Upper lobe of left lung (tissue), 6 donors: ENCODE results near the gene CLEC4A. TPM values are rescaled to one million over a fixed set of nuclear protein-coding genes. Genes with fewer than 3 reads are reported as not detected.
"Not testable (repeated sequence)": the region's sequence is repeated elsewhere in the genome, so short reads cannot be mapped to it uniquely, and the experiment has no call there.

Experiments
- ATAC-seq, 2 donors: fragments of 200-7000 bp; cut with Tn5 transposase; one replicate each; pipeline ENCODE4 v1.9.1; 2022; ENCODE audit warnings: mild to moderate bottlenecking in 2 of 2, moderate library complexity in 2 of 2; ENCODE audit not compliant: low FRiP score in 2 of 2
- DNase-seq, 2 donors: peaks; one replicate each; pipeline ENCODE4 v3.0.0-alpha.2; 2019 to 2020
- H3K27ac ChIP-seq, 4 donors: fragments of 200-600 bp; sonication (generic); one replicate each; pipeline ENCODE4 v1.5.1; 2016 to 2019
- H3K27me3 ChIP-seq, 4 donors: fragments of 200-600 bp; sonication (generic); one replicate each; pipeline ENCODE4 v1.5.1; 2017 to 2019
- H3K36me3 ChIP-seq, 4 donors: fragments of 200-600 bp; sonication (generic); one replicate each; pipeline ENCODE4 v1.5.1; 2016 to 2019
- H3K4me1 ChIP-seq, 4 donors: fragments of 200-600 bp; sonication (generic); one replicate each; pipeline ENCODE4 v1.5.1; 2018 to 2019
- H3K4me3 ChIP-seq, 4 donors: fragments of 200-600 bp; sonication (generic); one replicate each; pipeline ENCODE4 v1.5.1; 2017 to 2019; ENCODE audit warnings: mild to moderate bottlenecking in 2 of 4, moderate library complexity in 1 of 4
- H3K9me3 ChIP-seq, 4 donors: fragments of 200-600 bp; sonication (generic); one replicate each; pipeline ENCODE4 v1.5.1; 2018 to 2019
- WGBS, 2 donors: methylation state at CpG; one replicate each; pipeline ENCODE4 v1.1.5; 2017 to 2018; 5-methylcytosine and 5-hydroxymethylcytosine counted together
- total RNA-seq, 6 donors: library from RNA; depleted of rRNA in 4 of 6; stranded (reverse); fragments of >200 nt in 4 of 6; gene quantifications; one replicate each; pipeline versions ENCODE4 v1.1.0 to v1.2.1, GENCODE V29; 2016 to 2021
- donor health status: DM: no; HTN: no; CAD: no; lungs with moderate emphysema.
- donor health status: DM: no; HTN: yes; CAD: no; lungs with severe emphysema.

Gene CLEC4A
- total RNA-seq, 6 donors from 2014 or later = 0.67 to 26.2 (median 6.8) TPM

DNA sequence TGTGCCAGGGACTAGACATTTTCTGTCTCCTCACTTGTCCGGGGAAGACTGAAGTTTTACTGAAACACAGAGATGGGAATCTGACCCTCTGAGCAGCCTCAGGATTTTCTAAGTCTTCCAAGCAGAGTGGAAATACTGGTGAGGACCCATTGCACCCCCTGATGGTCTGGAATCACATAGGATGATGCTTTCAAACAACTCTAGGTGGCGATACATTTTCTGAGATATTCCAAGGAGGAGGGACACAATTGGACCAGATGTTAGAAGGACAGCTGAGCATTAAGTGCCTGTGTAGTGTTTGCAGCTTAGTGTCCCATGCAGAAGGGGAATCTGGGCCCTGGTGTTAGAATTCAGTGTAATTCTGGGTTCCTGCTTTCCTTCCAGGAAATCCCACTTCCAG is 64.7 kb downstream of the CLEC4A start:
- not testable (repeated sequence) for ATAC-seq, H3K36me3 ChIP-seq, H3K4me1 ChIP-seq, H3K4me3 ChIP-seq, H3K9me3 ChIP-seq, H3K27me3 ChIP-seq, H3K27ac ChIP-seq, DNase-seq
- WGBS, 2 donors = 80 to 82% methylated on average over 2 of the region's 2 CpGs

Other genes starting within 250 kb of the CLEC4A start
- gene SLC2A3, start 187.4 kb upstream of the CLEC4A start, total RNA-seq = 100 to 1,000 TPM in 2 of 6 donors, 10 to 100 TPM in 4; 43.0 to 148 (median 63.4) TPM
- gene FOXJ2, start 90.9 kb upstream of the CLEC4A start, total RNA-seq = 10 to 100 TPM; 14.7 to 25.1 (median 18.4) TPM
- gene C3AR1, start 57.3 kb upstream of the CLEC4A start, total RNA-seq = 10 to 100 TPM in 5 of 6 donors, 1 to 10 TPM in 1; 2.4 to 68.7 (median 23.5) TPM
- gene NECAP1, start 41.3 kb upstream of the CLEC4A start, total RNA-seq = 10 to 100 TPM; 30.9 to 55.9 (median 36.1) TPM
- not detected for gene ZNF705A, start 33.4 kb downstream of the CLEC4A start, total RNA-seq
- 1 to 10 TPM in 1 of 6 donors, under 1 TPM in 2, not detected in 3; 0.34 to 2.1 (median 0.37) TPM for gene FAM90A1, start 104.0 kb downstream of the CLEC4A start, total RNA-seq